Neuronal stem cell (in vitro differentiated cells): ENCODE measurements around the gene PSD2.

Source experiments
- DNase-seq: peaks from one replicate; pipeline ENCODE4 v3.0.0-alpha.2; 2013; ENCODE audit warnings: low spot score
- H2AFZ ChIP-seq: one replicate; pipeline ENCODE4 v1.6.1; 2013; ENCODE audit warnings: mild to moderate bottlenecking, low read length, inconsistent platforms
- H2AK5ac ChIP-seq: 2 replicates; pipeline ENCODE4 v1.6.1; 2013; ENCODE audit warnings: low read depth, mild to moderate bottlenecking, inconsistent platforms, low read length, moderate library complexity, mixed read lengths
- H2BK120ac ChIP-seq: 2 replicates; pipeline ENCODE4 v1.6.1; 2013; ENCODE audit warnings: low read depth, mild to moderate bottlenecking, inconsistent platforms, low read length, moderate library complexity, mixed read lengths
- H2BK12ac ChIP-seq: one replicate; pipeline ENCODE4 v1.6.1; 2013; ENCODE audit warnings: low read length, inconsistent platforms
- H2BK15ac ChIP-seq: 2 replicates; pipeline ENCODE4 v1.6.1; 2013; ENCODE audit warnings: mild to moderate bottlenecking, low read length, inconsistent platforms, mixed read lengths
- H2BK5ac ChIP-seq: one replicate; pipeline ENCODE4 v1.6.1; 2013; ENCODE audit warnings: inconsistent platforms, mild to moderate bottlenecking, low read length, moderate library complexity
- H3K14ac ChIP-seq: one replicate; pipeline ENCODE4 v1.6.1; 2013; ENCODE audit warnings: low read length, inconsistent platforms
- H3K18ac ChIP-seq: 2 replicates; pipeline ENCODE4 v1.6.1; 2013; ENCODE audit warnings: low read length, inconsistent platforms
- H3K23ac ChIP-seq: 2 replicates; pipeline ENCODE4 v1.6.1; 2013; ENCODE audit warnings: low read depth, mild to moderate bottlenecking, mixed read lengths, low read length, inconsistent platforms; ENCODE audit not compliant: poor library complexity
- H3K27ac ChIP-seq: replicated peaks from 3 replicates; pipeline ENCODE4 v1.5.1; 2013; ENCODE audit warnings: low read length, inconsistent platforms
- H3K27me3 ChIP-seq, 3 experiments: 2 replicates each; pipeline ENCODE4 v1.6.1; 2013; ENCODE audit warnings: low read length in 3 of 3, mild to moderate bottlenecking in 2 of 3, inconsistent platforms in 1 of 3, low read depth in 1 of 3, mixed read lengths in 1 of 3, moderate library complexity in 1 of 3; ENCODE audit not compliant: control insufficient read depth in 3 of 3, insufficient read depth in 3 of 3
- H3K36me3 ChIP-seq, 2 donors: replicated peaks in 1 of 2; 2 replicates each; pipeline ENCODE4 v1.6.1; 2013; ENCODE audit warnings: low read length in 2 of 2; ENCODE audit not compliant: control insufficient read depth in 2 of 2, insufficient read depth in 2 of 2
- H3K4ac ChIP-seq: 2 replicates; pipeline ENCODE4 v1.6.1; 2013; ENCODE audit warnings: inconsistent platforms, mild to moderate bottlenecking, low read length, moderate library complexity
- H3K4me1 ChIP-seq, 2 donors: 1 replicate in 1 of 2; 2 replicates in 1 of 2; pipeline ENCODE4 v1.6.1; 2013; ENCODE audit warnings: low read length in 2 of 2, low read depth in 1 of 2; ENCODE audit not compliant: control insufficient read depth in 2 of 2, insufficient read depth in 1 of 2
- H3K4me2 ChIP-seq: one replicate; pipeline ENCODE4 v1.6.1; 2013; ENCODE audit warnings: mild to moderate bottlenecking, low read length, inconsistent platforms; ENCODE audit not compliant: insufficient read depth, poor library complexity, severe bottlenecking
- H3K4me3 ChIP-seq, 2 donors: 2 replicates each; pipeline ENCODE4 v1.5.1; 2013; ENCODE audit warnings: low read length in 2 of 2, mild to moderate bottlenecking in 2 of 2, inconsistent platforms in 1 of 2, moderate library complexity in 1 of 2
- H3K79me1 ChIP-seq: one replicate; pipeline ENCODE4 v1.6.1; 2013; ENCODE audit warnings: low read depth, mild to moderate bottlenecking, inconsistent platforms, low read length, moderate library complexity
- H3K9ac ChIP-seq: one replicate; pipeline ENCODE4 v1.6.1; 2013; ENCODE audit warnings: mild to moderate bottlenecking, low read depth, low read length, inconsistent platforms; ENCODE audit not compliant: poor library complexity
- H3K9me3 ChIP-seq, 2 donors: replicated peaks in 1 of 2; 2 replicates each; pipeline versions ENCODE3 to v1.6.1; 2013; ENCODE audit warnings: low read length in 2 of 2, mild to moderate bottlenecking in 2 of 2, inconsistent platforms in 1 of 2, low read depth in 1 of 2, mixed read lengths in 1 of 2, moderate library complexity in 1 of 2; ENCODE audit not compliant: control insufficient read depth in 2 of 2, insufficient read depth in 1 of 2
- H4K8ac ChIP-seq: one replicate; pipeline ENCODE4 v1.6.1; 2013; ENCODE audit warnings: low read depth, mild to moderate bottlenecking, inconsistent platforms, low read length, moderate library complexity
- H4K91ac ChIP-seq: one replicate; pipeline ENCODE4 v1.6.1; 2013; ENCODE audit warnings: low read length, low read depth, mild to moderate bottlenecking, inconsistent platforms; ENCODE audit not compliant: poor library complexity
- WGBS, 2 donors: extraction: QIAGEN DNeasy Blood & Tissue Kit; methylation state at CpG; one replicate each; pipeline ENCODE4 v1.1.7; 2013; ENCODE audit warnings: missing lambda C conversion rate in 2 of 2, mixed read lengths in 1 of 2; ENCODE audit not compliant: insufficient read length in 2 of 2, insufficient replicate concordance in 1 of 2; ENCODE audit errors: extremely low coverage in 2 of 2; 5-methylcytosine and 5-hydroxymethylcytosine counted together

PSD2 gene

DNA sequence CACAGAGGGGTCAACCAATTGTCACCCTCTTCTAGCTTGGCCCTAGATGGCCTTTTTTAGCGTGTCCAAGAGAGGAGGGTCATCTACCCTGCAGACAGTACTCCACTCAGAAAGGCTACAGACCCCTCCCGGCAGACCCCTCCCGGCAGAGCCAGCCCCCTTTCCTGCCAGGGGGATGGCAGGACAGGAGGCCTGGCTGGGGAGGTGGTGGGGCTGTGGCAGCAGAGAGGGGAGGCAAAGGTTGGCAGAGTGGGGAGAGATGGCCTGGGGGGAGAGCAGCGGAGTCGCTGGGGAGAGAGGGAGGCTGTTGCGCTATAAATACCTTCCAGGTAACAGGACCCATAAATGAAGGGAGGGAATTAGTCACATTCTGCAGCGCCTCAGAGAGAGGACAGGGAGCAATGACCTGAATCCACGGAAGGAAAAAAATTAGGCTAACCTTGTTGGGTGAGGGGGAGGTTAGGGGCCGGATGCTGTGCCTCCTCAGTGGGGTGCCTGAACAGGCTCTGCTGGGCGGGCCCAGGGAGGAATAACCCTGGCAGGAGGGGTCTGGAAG is 32.9 kb upstream of the PSD2 start:
- no peaks in the 10 kb centered on the region for H3K79me1 ChIP-seq
- no peak overlapping the region for H3K4ac ChIP-seq
- no peak overlapping the region for H2BK120ac ChIP-seq
- peaks cover 21 to 46% of the 10 kb centered on the region in 2 donors for H3K4me1 ChIP-seq
- H3K27ac ChIP-seq = no peak overlapping the region
- H2AK5ac ChIP-seq = peak overlapping the region; percentile 54
- H3K9ac ChIP-seq = peak overlapping the region; percentile 13
- no peak for DNase-seq
- no peak overlapping the region for H4K8ac ChIP-seq
- peak overlapping the region; percentile 17 for H3K18ac ChIP-seq
- H3K4me3 ChIP-seq = no peak overlapping the region
- H3K14ac ChIP-seq = no peak overlapping the region
- H2AFZ ChIP-seq = no peak overlapping the region
- no peak overlapping the region for H3K4me2 ChIP-seq
- H3K9me3 ChIP-seq = no peaks in the 10 kb centered on the region
- no CpG with 5 or more reads among the region's 10 CpGs for WGBS, 2 donors
- H3K27me3 ChIP-seq = peaks cover 0 to 48% (median 20%) of the 10 kb centered on the region in 3 experiments
- H4K91ac ChIP-seq = no peak overlapping the region
- no peak overlapping the region for H2BK12ac ChIP-seq
- peak overlapping the region; percentile 8 for H2BK15ac ChIP-seq
- H3K23ac ChIP-seq = no peak overlapping the region
- H2BK5ac ChIP-seq = no peak overlapping the region
- H3K36me3 ChIP-seq = no peaks in the 10 kb centered on the region

DNA sequence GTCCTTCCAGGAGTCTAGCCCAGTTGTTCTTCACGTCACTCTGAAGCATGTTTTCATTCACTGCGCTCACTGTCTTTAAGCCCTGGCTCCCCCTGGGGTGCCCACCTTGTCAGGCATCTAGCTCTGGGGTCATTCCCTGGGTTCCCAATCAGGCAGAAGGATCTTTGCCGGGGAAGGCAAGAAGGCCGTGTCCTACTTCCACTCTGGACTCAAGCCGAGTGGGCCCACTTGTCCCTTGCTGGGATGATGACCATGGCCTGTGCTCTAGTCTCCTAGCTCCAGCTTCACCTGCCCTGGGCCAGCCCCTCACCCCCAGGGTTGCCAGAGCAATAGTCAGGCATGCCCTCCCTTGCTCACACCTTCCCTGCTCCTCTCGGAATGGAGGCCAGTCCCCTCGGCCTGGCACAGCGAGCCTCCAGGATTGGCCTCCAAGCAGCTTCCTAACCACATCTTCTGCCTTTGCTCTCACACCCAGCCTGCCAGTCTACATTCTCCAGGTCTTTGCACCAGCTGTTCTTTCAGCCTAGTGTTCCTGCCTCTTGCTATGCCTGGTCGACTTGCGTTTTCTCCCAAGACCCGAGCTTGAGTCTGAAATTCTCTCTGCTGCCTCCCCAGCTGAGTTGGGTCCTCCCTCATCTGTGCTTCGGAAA is 32.2 kb upstream of the PSD2 start:
- H3K27me3 ChIP-seq = peaks cover 0 to 46% (median 20%) of the 10 kb centered on the region in 3 experiments

DNA sequence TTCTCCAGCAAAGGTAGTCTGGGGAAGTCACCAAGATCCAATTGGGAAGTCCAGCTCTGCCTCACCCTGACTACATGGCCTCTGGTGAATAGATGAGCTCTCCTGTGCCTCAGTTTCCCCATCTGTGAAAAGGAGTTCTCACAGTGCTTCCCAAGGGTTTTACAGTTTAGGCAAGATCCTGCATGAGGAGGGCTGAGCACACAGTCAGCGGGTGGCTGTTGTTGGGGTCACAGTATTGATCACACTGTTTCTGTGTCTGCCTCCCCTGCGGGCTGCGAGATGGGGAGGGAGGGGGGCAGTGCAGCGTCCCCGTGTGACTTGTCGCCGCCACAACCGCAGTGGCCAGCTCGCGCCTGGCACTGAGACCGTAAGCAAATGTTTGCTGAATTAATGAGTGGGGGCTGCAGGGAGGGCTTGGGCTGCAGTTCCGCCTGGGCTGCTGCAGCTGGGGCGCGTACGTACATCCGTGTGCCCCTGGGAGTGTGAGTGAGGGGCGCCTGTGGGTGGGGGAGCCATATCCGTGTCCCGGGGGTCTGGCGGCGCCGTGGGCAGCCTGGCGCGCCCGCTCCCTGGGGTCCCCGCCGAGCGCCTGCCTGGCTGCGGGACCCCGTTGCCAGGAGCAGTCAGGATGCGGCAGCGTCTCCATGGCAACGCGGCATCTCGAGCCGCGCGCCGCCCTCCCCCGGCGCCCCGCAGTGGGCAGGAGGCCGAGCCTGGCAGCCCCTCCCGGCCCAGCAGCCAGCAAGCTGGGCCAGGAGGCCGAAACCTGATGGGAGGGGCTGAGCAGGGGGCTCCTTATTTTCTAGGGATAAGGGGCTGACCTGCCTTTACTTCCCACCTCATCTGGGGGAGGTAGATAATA is 31.4 kb upstream of the PSD2 start:
- Histone ChIP-seq H2AK5ac (peak overlapping the region; percentile 82), H4K8ac (no peak overlapping the region), H3K4me2 (peak overlapping the region; percentile 31), H3K18ac (peak overlapping the region; percentile 72), H4K91ac (no peak overlapping the region), H3K9ac (peak overlapping the region; percentile 78), H2BK12ac (no peak overlapping the region), H3K36me3 (no peaks in the 10 kb centered on the region), H3K27me3 (peaks cover 0 to 42% (median 20%) of the 10 kb centered on the region in 3 experiments), H2BK15ac (no peak overlapping the region), H3K14ac (peak overlapping the region; percentile 9), H3K9me3 (no peaks in the 10 kb centered on the region), H3K27ac (no peak overlapping the region), H2BK120ac (no peak overlapping the region), H2BK5ac (no peak overlapping the region), H3K4me1 (peaks cover 17 to 32% of the 10 kb centered on the region in 2 donors), H3K4ac (no peak overlapping the region), H3K23ac (peak overlapping the region; percentile 45), H3K79me1 (no peaks in the 10 kb centered on the region), H3K4me3 (peak overlapping the region; percentile 5 to 33), H2AFZ (peak overlapping the region; percentile 68)
- no CpG with 5 or more reads among the region's 45 CpGs for WGBS, 2 donors
- DNase-seq = no peak

More for the DNA sequence above, 32.2 kb upstream of the PSD2 start:
- peak overlapping the region; percentile 72 for H3K18ac ChIP-seq
- no peak overlapping the region for H3K4me3 ChIP-seq
- no peak overlapping the region for H2BK5ac ChIP-seq
- peak overlapping the region; percentile 78 for H2AK5ac ChIP-seq
- no peaks in the 10 kb centered on the region for H3K79me1 ChIP-seq
- no peak overlapping the region for H4K91ac ChIP-seq
- H2BK120ac ChIP-seq = no peak overlapping the region
- no peak overlapping the region for H4K8ac ChIP-seq
- H3K9me3 ChIP-seq = no peaks in the 10 kb centered on the region
- H2BK15ac ChIP-seq = no peak overlapping the region
- no peak overlapping the region for H3K9ac ChIP-seq
- no peak overlapping the region for H2AFZ ChIP-seq
- no peak overlapping the region for H3K4me2 ChIP-seq
- no peak for DNase-seq
- WGBS, 2 donors = no CpG with 5 or more reads among the region's 12 CpGs
- H3K14ac ChIP-seq = no peak overlapping the region
- no peak overlapping the region for H3K27ac ChIP-seq
- H3K4me1 ChIP-seq = peaks cover 20 to 39% of the 10 kb centered on the region in 2 donors
- peak overlapping the region; percentile 62 for H3K23ac ChIP-seq
- peak overlapping the region; percentile 65 for H2BK12ac ChIP-seq
- H3K4ac ChIP-seq = no peak overlapping the region
- H3K36me3 ChIP-seq = no peaks in the 10 kb centered on the region
